Psoas muscle (tissue), 8 donors: ENCODE data around the gene FSTL4. TPM values are rescaled to one million over a fixed set of nuclear protein-coding genes. Genes with fewer than 3 reads are reported as not detected.

ENCODE experiments used
- ATAC-seq, 4 donors: fragments of 200-7000 bp; cut with Tn5 transposase; one replicate each; pipeline ENCODE4 v1.9.1; 2020; ENCODE audit warnings: moderate library complexity in 3 of 4, mild to moderate bottlenecking in 2 of 4
- DNase-seq, 2 donors: peaks; one replicate each; pipeline ENCODE4 v3.0.0-alpha.2; 2020
- H3K27ac ChIP-seq: fragments of 200-600 bp; one replicate; pipeline ENCODE4 v1.8.0; 2022
- H3K27me3 ChIP-seq, 3 donors: fragments of 200-600 bp in 1 of 3; one replicate each; pipeline versions ENCODE4 v1.6.1 to v1.8.0; 2013 to 2022; ENCODE audit warnings: low read length in 2 of 3, mild to moderate bottlenecking in 2 of 3, moderate library complexity in 1 of 3; ENCODE audit not compliant: insufficient read depth in 3 of 3
- H3K36me3 ChIP-seq, 2 donors: fragments of 200-600 bp in 1 of 2; one replicate each; pipeline versions ENCODE4 v1.6.1 to v1.8.0; 2013 to 2022; ENCODE audit warnings: low read depth in 1 of 2, mild to moderate bottlenecking in 1 of 2, moderate library complexity in 1 of 2; ENCODE audit not compliant: insufficient read depth in 1 of 2
- H3K4me1 ChIP-seq: fragments of 200-600 bp; one replicate; pipeline ENCODE4 v1.8.0; 2022
- H3K4me3 ChIP-seq: fragments of 200-600 bp; one replicate; pipeline ENCODE4 v1.8.0; 2022; ENCODE audit warnings: mild to moderate bottlenecking
- H3K9me3 ChIP-seq: fragments of 200-600 bp; one replicate; pipeline ENCODE4 v1.8.0; 2022
- CTCF ChIP-seq: fragments of 200-600 bp; IDR thresholded peaks from one replicate; pipeline ENCODE4 v1.8.0; 2022; ENCODE audit warnings: antibody characterized with exemption
- WGBS, 3 donors: extraction: QIAGEN DNeasy Blood & Tissue Kit; methylation state at CpG; one replicate each; pipeline versions ENCODE4 v1.1.6 to v1.1.7; 2013; 5-methylcytosine and 5-hydroxymethylcytosine counted together
- intact Hi-C, 2 donors: fragments of 100-400 bp; cut with DNase I; formaldehyde crosslinking; loops; one replicate each; pipeline versions ENCODE4 v1.11.0 to v1.14.2; 2022
- polyA plus RNA-seq, 3 donors: library from polyadenylated mRNA; stranded (reverse); fragments of 200-250 nt; gene quantifications; one replicate each; pipeline ENCODE4 v1.2.3, GENCODE V29; 2013
- total RNA-seq, 4 donors: library from RNA; stranded (reverse); fragmentation: NEBNext Ultra II Directional in 2 of 4; extraction: Animal tissue kit (Norgen Biotek cat#: 25700) in 2 of 4; gene quantifications; one replicate each; pipeline versions ENCODE4 v1.2.1 to v1.2.4, GENCODE V29; 2021 to 2023
- donor health status: healthy with polysubstance abuse.
- donor health status: DM: no; HTN: no; CAD: no; lungs with moderate emphysema.
- donor health status: Bipolar disorder and iron deficiency.
- donor health status: healthy.
- donor health status: DM: yes; HTN: yes; CAD: no.
- donor health status: DM: no; HTN: no; CAD: no.
- donor health status: DM: no; HTN: no; CAD: no.
- donor health status: DM: yes; HTN: yes; CAD: no.

FSTL4 gene
- total and polyA plus RNA-seq, 7 donors = 0.07 to 0.81 (median 0.24) TPM

- Histone ChIP-seq H3K27ac (no peak overlapping the region), H3K36me3 (no peaks in the 10 kb centered on the region), H3K4me3 (no peak overlapping the region), H3K27me3 (peaks cover 0 to 12% (median 3%) of the 10 kb centered on the region in 3 donors), H3K9me3 (no peaks in the 10 kb centered on the region), H3K4me1 (no peaks in the 10 kb centered on the region)
- ATAC-seq = no peak
- 58 to 61% (median 60%) methylated on average over 10 of the region's 10 CpGs for WGBS, 3 donors
- TF ChIP-seq CTCF = no peak
- intact Hi-C loops = no loop called here
- DNase-seq = no peak
Measured at GRCh38 chr5:133562554-133562953, 49.8 kb downstream of the FSTL4 start.

GRCh38 chr5:133559960-133560359, 52.4 kb downstream of the FSTL4 start:
- Histone ChIP-seq H3K4me3 (no peak overlapping the region), H3K36me3 (no peaks in the 10 kb centered on the region), H3K9me3 (no peaks in the 10 kb centered on the region), H3K27ac (no peak overlapping the region), H3K4me1 (no peaks in the 10 kb centered on the region), H3K27me3 (peaks cover 0 to 18% (median 3%) of the 10 kb centered on the region in 3 donors)
- intact Hi-C loops = loop anchor here in 1 of 2 donors (10.0 kb wide), 1 partner anchor 305 kb away; no protein-coding TSS in a partner anchor
- TF ChIP-seq CTCF = no peak
- no peak for ATAC-seq
- DNase-seq = no peak
- WGBS, 3 donors = 61 to 69% (median 61%) methylated on average over 5 of the region's 5 CpGs

GRCh38 chr5:133556551-133556950, 55.8 kb downstream of the FSTL4 start:
- no peak for DNase-seq
- no peak overlapping the region for H3K4me3 ChIP-seq
- no peaks in the 10 kb centered on the region for H3K36me3 ChIP-seq
- intact Hi-C loops = loop anchor here in 1 of 2 donors (10.0 kb wide), 1 partner anchor 308 kb away; no protein-coding TSS in a partner anchor
- no peak for TF ChIP-seq CTCF
- 72 to 91% (median 85%) methylated on average over 4 of the region's 4 CpGs for WGBS, 3 donors
- peaks cover 0 to 27% (median 3%) of the 10 kb centered on the region in 3 donors for H3K27me3 ChIP-seq
- H3K9me3 ChIP-seq = no peaks in the 10 kb centered on the region
- H3K27ac ChIP-seq = no peak overlapping the region
- H3K4me1 ChIP-seq = no peaks in the 10 kb centered on the region
- no peak for ATAC-seq

GRCh38 chr5:133554279-133554678, 58.1 kb downstream of the FSTL4 start:
- no peaks in the 10 kb centered on the region for H3K4me1 ChIP-seq
- no peak for ATAC-seq
- H3K9me3 ChIP-seq = no peaks in the 10 kb centered on the region
- WGBS, 3 donors = 68 to 69% (median 69%) methylated on average over 6 of the region's 6 CpGs
- intact Hi-C loops = loop anchor here in 1 of 2 donors (10.0 kb wide), 1 partner anchor 311 kb away; no protein-coding TSS in a partner anchor
- no peak overlapping the region for H3K27ac ChIP-seq
- H3K36me3 ChIP-seq = no peaks in the 10 kb centered on the region
- no peak for DNase-seq
- TF ChIP-seq CTCF = no peak
- peaks cover 0 to 33% (median 2%) of the 10 kb centered on the region in 3 donors for H3K27me3 ChIP-seq
- H3K4me3 ChIP-seq = no peak overlapping the region
